ENCODE measurements around the gene ASPM. TPM values are rescaled to one million over a fixed set of nuclear protein-coding genes. Genes with fewer than 3 reads are reported as not detected.
A peak's percentile ranks its signal among the peaks of the same experiment; 100 is the strongest.

The ASPM gene
- total and polyA plus RNA-seq, 4 donors: 0.17 to 45.3 (median 0.84) TPM

DNA sequence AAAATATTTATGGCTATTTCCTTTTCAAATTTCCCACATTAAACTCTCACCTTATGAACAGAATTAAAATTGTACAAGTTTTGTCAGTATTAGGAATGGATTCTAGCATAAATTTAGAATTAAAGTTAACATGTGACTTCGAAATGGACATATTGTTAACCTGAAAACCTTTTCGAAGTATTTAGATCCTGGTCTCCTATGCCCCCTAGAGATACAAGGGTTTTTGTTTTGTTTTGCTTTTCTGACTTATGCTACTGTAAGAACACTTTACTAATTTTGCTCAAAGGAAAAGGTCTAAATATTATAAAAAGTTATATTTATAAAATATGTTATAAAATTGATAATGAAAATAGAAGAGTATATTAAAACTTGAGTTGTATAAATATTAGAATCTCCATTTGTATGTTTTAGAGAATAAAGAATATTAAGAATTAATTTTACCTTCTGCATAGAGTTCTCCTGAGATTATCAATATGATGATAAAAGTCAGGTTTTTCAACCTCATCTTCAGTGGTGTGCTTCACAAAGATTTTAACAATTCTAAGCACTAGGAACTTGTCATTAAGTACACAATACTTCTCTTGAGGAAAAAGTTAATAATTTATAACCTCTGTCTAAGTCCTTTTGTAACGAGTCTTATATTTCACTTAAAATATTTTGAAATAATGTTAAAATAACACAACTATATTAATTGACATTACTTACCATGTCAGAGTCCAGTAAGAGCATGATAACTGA, 79.6 kb downstream of the ASPM start, which contains the start of gene F13B:
Gene F13B, minus strand, starts transcription at position 542 of the 738 bp plus-strand sequence. Its CDS starts 37 bp downstream, at position 505.
- no peaks in the 10 kb centered on the region for H3K9me3 ChIP-seq (ENCODE audit: control insufficient read depth in 4 of 4, low read length in 3 of 4)
- H3K27ac ChIP-seq (ENCODE audit: low read depth in 1 of 2, low read length in 2 of 2): peak within 1 kb of the TSS; percentile 12 to 51
- no peaks in the 10 kb centered on the region for H3K36me3 ChIP-seq (ENCODE audit: control insufficient read depth in 4 of 4, insufficient read depth in 3 of 4, low read depth in 1 of 4, low read length in 3 of 4)
- peaks cover 5 to 28% (median 15%) of the 10 kb centered on the region in 4 donors for H3K4me1 ChIP-seq (ENCODE audit: control insufficient read depth in 4 of 4, insufficient read depth in 4 of 4, low read length in 3 of 4)
- 31% methylated on average over 3 of the region's 3 CpGs for WGBS
- DNase-seq (ENCODE audit: low spot score): no peak
- peak; percentile 37 for TF ChIP-seq TAF1 (conservative IDR thresholded peaks at IDR 0.05)
- TF ChIP-seq GABPA (IDR thresholded peaks at IDR 0.05 in 1 of 2, conservative IDR thresholded peaks at IDR 0.05 in 1 of 2): no peak
- TF ChIP-seq, protein P1, sequence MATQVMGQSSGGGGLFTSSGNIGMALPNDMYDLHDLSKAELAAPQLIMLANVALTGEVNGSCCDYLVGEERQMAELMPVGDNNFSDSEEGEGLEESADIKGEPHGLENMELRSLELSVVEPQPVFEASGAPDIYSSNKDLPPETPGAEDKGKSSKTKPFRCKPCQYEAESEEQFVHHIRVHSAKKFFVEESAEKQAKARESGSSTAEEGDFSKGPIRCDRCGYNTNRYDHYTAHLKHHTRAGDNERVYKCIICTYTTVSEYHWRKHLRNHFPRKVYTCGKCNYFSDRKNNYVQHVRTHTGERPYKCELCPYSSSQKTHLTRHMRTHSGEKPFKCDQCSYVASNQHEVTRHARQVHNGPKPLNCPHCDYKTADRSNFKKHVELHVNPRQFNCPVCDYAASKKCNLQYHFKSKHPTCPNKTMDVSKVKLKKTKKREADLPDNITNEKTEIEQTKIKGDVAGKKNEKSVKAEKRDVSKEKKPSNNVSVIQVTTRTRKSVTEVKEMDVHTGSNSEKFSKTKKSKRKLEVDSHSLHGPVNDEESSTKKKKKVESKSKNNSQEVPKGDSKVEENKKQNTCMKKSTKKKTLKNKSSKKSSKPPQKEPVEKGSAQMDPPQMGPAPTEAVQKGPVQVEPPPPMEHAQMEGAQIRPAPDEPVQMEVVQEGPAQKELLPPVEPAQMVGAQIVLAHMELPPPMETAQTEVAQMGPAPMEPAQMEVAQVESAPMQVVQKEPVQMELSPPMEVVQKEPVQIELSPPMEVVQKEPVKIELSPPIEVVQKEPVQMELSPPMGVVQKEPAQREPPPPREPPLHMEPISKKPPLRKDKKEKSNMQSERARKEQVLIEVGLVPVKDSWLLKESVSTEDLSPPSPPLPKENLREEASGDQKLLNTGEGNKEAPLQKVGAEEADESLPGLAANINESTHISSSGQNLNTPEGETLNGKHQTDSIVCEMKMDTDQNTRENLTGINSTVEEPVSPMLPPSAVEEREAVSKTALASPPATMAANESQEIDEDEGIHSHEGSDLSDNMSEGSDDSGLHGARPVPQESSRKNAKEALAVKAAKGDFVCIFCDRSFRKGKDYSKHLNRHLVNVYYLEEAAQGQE (IDR thresholded peaks at IDR 0.05): no peak
- TF ChIP-seq, protein P2, sequence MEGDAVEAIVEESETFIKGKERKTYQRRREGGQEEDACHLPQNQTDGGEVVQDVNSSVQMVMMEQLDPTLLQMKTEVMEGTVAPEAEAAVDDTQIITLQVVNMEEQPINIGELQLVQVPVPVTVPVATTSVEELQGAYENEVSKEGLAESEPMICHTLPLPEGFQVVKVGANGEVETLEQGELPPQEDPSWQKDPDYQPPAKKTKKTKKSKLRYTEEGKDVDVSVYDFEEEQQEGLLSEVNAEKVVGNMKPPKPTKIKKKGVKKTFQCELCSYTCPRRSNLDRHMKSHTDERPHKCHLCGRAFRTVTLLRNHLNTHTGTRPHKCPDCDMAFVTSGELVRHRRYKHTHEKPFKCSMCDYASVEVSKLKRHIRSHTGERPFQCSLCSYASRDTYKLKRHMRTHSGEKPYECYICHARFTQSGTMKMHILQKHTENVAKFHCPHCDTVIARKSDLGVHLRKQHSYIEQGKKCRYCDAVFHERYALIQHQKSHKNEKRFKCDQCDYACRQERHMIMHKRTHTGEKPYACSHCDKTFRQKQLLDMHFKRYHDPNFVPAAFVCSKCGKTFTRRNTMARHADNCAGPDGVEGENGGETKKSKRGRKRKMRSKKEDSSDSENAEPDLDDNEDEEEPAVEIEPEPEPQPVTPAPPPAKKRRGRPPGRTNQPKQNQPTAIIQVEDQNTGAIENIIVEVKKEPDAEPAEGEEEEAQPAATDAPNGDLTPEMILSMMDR (IDR thresholded peaks at IDR 0.05; ENCODE audit: low read depth, low read length, missing input control): no peak
- TF ChIP-seq, protein P3, sequence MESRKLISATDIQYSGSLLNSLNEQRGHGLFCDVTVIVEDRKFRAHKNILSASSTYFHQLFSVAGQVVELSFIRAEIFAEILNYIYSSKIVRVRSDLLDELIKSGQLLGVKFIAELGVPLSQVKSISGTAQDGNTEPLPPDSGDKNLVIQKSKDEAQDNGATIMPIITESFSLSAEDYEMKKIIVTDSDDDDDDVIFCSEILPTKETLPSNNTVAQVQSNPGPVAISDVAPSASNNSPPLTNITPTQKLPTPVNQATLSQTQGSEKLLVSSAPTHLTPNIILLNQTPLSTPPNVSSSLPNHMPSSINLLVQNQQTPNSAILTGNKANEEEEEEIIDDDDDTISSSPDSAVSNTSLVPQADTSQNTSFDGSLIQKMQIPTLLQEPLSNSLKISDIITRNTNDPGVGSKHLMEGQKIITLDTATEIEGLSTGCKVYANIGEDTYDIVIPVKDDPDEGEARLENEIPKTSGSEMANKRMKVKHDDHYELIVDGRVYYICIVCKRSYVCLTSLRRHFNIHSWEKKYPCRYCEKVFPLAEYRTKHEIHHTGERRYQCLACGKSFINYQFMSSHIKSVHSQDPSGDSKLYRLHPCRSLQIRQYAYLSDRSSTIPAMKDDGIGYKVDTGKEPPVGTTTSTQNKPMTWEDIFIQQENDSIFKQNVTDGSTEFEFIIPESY (IDR thresholded peaks at IDR 0.05): no peak
- TF ChIP-seq RAD21 (IDR thresholded peaks at IDR 0.05): peak; percentile 50 to 63
- TF ChIP-seq, protein P4, sequence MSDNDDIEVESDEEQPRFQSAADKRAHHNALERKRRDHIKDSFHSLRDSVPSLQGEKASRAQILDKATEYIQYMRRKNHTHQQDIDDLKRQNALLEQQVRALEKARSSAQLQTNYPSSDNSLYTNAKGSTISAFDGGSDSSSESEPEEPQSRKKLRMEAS (IDR thresholded peaks at IDR 0.05): no peak
- H3K4me3 ChIP-seq (ENCODE audit: low read depth in 1 of 3, low read length in 3 of 3): peak within 1 kb of the TSS; percentile 54 to 86 (median 59)
- no peaks in the 10 kb centered on the region for H3K27me3 ChIP-seq (ENCODE audit: control insufficient read depth in 4 of 4, insufficient read depth in 4 of 4, low read length in 3 of 4)
- H3K9ac ChIP-seq (ENCODE audit: low read depth in 1 of 2, low read length in 2 of 2): peak within 1 kb of the TSS; percentile 79 to 95

DNA sequence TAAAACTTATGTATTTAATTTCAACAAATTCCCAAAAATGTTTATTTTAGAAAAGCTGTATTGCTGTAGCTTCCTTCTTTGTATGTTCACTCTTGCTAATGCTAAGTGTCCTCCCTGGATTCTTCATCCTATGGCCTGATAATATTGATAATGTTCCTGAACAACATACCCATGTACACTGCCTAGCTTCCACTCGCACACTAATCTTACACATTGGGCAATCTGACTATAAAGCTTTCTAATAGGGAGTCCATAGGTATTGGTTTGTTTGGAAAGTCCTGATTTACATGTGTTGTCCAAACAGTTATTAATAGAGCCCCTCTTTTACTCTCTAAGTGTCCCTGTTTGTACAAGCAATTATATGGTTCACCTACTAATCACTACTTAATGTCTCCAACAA, 80.2 kb downstream of the ASPM start:
- WGBS: 34% methylated on average over 1 of the region's 1 CpG
- peak overlapping the region in 1 of 2 donors; percentile 51 for H3K27ac ChIP-seq (ENCODE audit: low read depth in 1 of 2, low read length in 2 of 2)

More for the DNA sequence above, 80.2 kb downstream of the ASPM start:
- peak overlapping the region; percentile 6 to 86 (median 59) for H3K4me3 ChIP-seq (ENCODE audit: low read depth in 1 of 3, low read length in 3 of 3)
- H3K4me1 ChIP-seq (ENCODE audit: control insufficient read depth in 4 of 4, insufficient read depth in 4 of 4, low read length in 3 of 4): peaks cover 5 to 31% (median 16%) of the 10 kb centered on the region in 4 donors
- no peaks in the 10 kb centered on the region for H3K27me3 ChIP-seq (ENCODE audit: control insufficient read depth in 4 of 4, insufficient read depth in 4 of 4, low read length in 3 of 4)
- H3K9me3 ChIP-seq (ENCODE audit: control insufficient read depth in 4 of 4, low read length in 3 of 4): no peaks in the 10 kb centered on the region
- H3K9ac ChIP-seq (ENCODE audit: low read depth in 1 of 2, low read length in 2 of 2): peak overlapping the region; percentile 79 to 95
- H3K36me3 ChIP-seq (ENCODE audit: control insufficient read depth in 4 of 4, insufficient read depth in 3 of 4, low read depth in 1 of 4, low read length in 3 of 4): no peaks in the 10 kb centered on the region
- TF ChIP-seq RXRA (IDR thresholded peaks at IDR 0.05) (no peak), TAF1 (conservative IDR thresholded peaks at IDR 0.05) (peak; percentile 35)
- DNase-seq (ENCODE audit: low spot score): no peak
